ENCODE results near the gene BRME1. TPM values are rescaled to one million over a fixed set of nuclear protein-coding genes. Genes with fewer than 3 reads are reported as not detected.

BRME1 gene
- total and polyA plus RNA-seq, 9 donors: 0.57 to 3.7 (median 2.3) TPM

DNA sequence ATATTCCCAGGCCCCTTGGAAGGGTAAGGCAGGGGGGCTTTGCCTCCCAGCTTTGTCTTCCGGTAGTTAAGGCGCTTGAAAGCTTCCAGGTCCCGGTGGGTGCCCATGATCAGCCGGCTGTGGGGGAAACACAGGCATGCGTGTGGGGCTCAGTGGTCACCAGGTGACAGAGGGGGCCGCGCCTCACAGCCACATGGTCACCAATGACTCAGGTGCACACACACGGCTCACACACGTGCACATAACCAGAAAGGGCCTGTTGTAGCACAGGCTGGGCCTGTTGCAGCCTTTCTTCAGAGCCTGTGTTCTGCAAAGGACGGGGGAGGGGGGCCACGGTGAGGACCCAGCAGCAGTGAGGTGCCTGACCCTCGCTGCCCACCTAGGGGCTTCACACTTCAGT is 23.1 kb downstream of the BRME1 start:
- H3K27me3 ChIP-seq: no peaks in the 10 kb centered on the region
- WGBS, 3 donors: 88 to 94% (median 93%) methylated on average over 11 to 12 of the region's 12 CpGs
- H3K4me1 ChIP-seq (ENCODE audit: insufficient read depth): peaks cover 7% of the 10 kb centered on the region
- H3K4me3 ChIP-seq: no peak overlapping the region
- no peaks in the 10 kb centered on the region for H3K36me3 ChIP-seq
- no peaks in the 10 kb centered on the region for H3K9me3 ChIP-seq
- H3K27ac ChIP-seq: no peak overlapping the region
- intact Hi-C loops (cut with DNase I): loop anchor here in 3 of 4 donors (2.0 to 5.0 kb wide), 2 partner anchors 189 to 192 kb away; partner anchors contain the start of gene MISP3 (in 2 of the 3)
- TF ChIP-seq CTCF (IDR thresholded peaks at IDR 0.05) (no peak), POLR2A (IDR thresholded peaks at IDR 0.05) (no peak), EP300 (IDR thresholded peaks at IDR 0.05) (no peak)
- DNase-seq: no peak

GRCh38 chr19:13882419-13882795 is 23.5 kb downstream of the BRME1 start:
- no peak for DNase-seq
- no peak overlapping the region for H3K27ac ChIP-seq
- TF ChIP-seq CTCF (IDR thresholded peaks at IDR 0.05): no peak
- no peak for TF ChIP-seq POLR2A (IDR thresholded peaks at IDR 0.05)
- no peak for TF ChIP-seq EP300 (IDR thresholded peaks at IDR 0.05)

GRCh38 chr19:13881692-13882418 is 24.1 kb downstream of the BRME1 start:
- TF ChIP-seq POLR2A (IDR thresholded peaks at IDR 0.05) (no peak), CTCF (IDR thresholded peaks at IDR 0.05) (no peak), EP300 (IDR thresholded peaks at IDR 0.05) (no peak)
- H3K36me3 ChIP-seq: no peaks in the 10 kb centered on the region
- H3K27me3 ChIP-seq: no peaks in the 10 kb centered on the region
- DNase-seq: peak in 1 of 5 donors; percentile 54
- WGBS, 3 donors: 59 to 73% (median 71%) methylated on average over 16 to 17 of the region's 17 CpGs
- no peaks in the 10 kb centered on the region for H3K9me3 ChIP-seq
- H3K4me1 ChIP-seq (ENCODE audit: insufficient read depth): peaks cover 7% of the 10 kb centered on the region
- H3K27ac ChIP-seq: no peak overlapping the region
- no peak overlapping the region for H3K4me3 ChIP-seq
- intact Hi-C loops (cut with DNase I): loop anchor here (2.0 to 5.0 kb wide), 2 partner anchors 190 to 193 kb away; partner anchors contain the start of gene MISP3 (in 2 of the 4)

More at GRCh38 chr19:13882419-13882795, 23.5 kb downstream of the BRME1 start:
- no peaks in the 10 kb centered on the region for H3K36me3 ChIP-seq
- peaks cover 7% of the 10 kb centered on the region for H3K4me1 ChIP-seq (ENCODE audit: insufficient read depth)
- intact Hi-C loops (cut with DNase I): loop anchor here in 3 of 4 donors (2.0 to 5.0 kb wide), 2 partner anchors 190 to 192 kb away; partner anchors contain the start of gene MISP3 (in 2 of the 3)
- H3K9me3 ChIP-seq: no peaks in the 10 kb centered on the region
- no peaks in the 10 kb centered on the region for H3K27me3 ChIP-seq
- H3K4me3 ChIP-seq: no peak overlapping the region
- 82 to 88% (median 84%) methylated on average over 5 of the region's 5 CpGs for WGBS, 3 donors

DNA sequence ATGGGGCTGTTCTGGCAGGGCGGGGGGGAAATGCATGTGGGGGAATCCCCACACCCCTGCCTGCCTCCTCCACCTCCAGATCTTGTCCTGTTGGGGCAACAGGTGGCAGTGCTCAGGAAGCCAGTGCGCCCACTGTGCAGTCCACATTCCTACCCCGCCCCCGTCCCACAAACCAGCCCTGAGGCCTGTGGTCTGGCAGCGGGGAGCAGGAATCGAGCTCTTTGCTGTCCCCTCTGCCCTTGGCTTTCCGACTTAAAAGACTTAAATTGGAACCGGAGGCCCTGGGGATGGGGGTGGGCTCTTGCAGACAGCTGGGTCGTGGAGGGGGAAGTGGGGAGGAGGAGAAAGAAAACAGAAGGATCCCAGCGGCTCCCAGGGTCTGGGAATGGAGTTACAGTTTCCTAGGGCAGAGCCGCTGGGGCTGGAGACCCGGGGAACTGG is 24.6 kb downstream of the BRME1 start:
- no peaks in the 10 kb centered on the region for H3K36me3 ChIP-seq
- H3K4me1 ChIP-seq (ENCODE audit: insufficient read depth): peaks cover 7% of the 10 kb centered on the region
- H3K27me3 ChIP-seq: no peaks in the 10 kb centered on the region
- 19 to 35% (median 24%) methylated on average over 12 of the region's 12 CpGs for WGBS, 3 donors
- intact Hi-C loops (cut with DNase I): loop anchor here in 3 of 4 donors (2.0 to 5.0 kb wide), 2 partner anchors 191 to 194 kb away; partner anchors contain the start of gene MISP3 (in 2 of the 3)
- H3K9me3 ChIP-seq: no peaks in the 10 kb centered on the region
- DNase-seq: no peak
- no peak overlapping the region for H3K27ac ChIP-seq
- no peak overlapping the region for H3K4me3 ChIP-seq
- no peak for TF ChIP-seq POLR2A (IDR thresholded peaks at IDR 0.05)
- no peak for TF ChIP-seq EP300 (IDR thresholded peaks at IDR 0.05)
- TF ChIP-seq CTCF (IDR thresholded peaks at IDR 0.05): no peak

Data from ovary (tissue), 9 donors.